ENCODE data around the gene COX4I2. TPM values are rescaled to one million over a fixed set of nuclear protein-coding genes. Genes with fewer than 3 reads are reported as not detected.

Gene COX4I2
- total and polyA plus RNA-seq, 2 donors (not counting 3 experiments of a cell fraction or from before 2014, with no cell fraction given) = not detected

DNA sequence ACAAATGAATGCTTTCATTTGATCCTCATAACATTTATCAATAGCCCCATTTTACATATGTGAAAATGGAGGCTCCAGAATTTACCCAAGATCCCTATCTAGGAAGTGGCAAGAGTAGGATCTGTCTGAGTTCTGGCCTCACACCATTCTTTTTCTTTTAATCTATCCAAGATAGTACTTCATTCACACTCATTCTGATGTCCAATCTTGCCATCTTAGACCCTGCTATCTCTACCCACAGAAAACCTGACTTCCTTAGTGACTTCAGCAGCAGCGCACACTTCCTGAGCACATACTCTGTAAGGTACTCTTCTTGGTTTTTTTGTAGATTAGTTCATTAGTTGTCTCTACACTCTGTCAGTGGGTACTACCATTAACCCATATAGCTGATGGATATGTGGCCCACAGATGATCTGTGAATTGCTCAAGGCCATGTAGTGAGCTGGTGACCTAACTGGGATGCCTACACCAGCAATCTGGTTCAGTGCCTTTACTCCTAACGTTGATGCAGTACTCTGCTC lies 36.3 kb downstream of the COX4I2 start:
- H3K4me2 ChIP-seq (ENCODE audit: insufficient read depth, low read length) = peak overlapping the region; percentile 30
- DNase-seq (ENCODE audit: low read depth, low spot score) (no peak), FAIRE-seq (no peak)
- peak overlapping the region; percentile 93 for H3K27ac ChIP-seq (ENCODE audit: insufficient read depth, low read depth, low read length)
- no peaks in the 10 kb centered on the region for H3K9me1 ChIP-seq (replicated peaks; ENCODE audit: control insufficient read depth, extremely low read depth, insufficient read depth, low read length)
- dilution Hi-C loops (cut with MboI; ENCODE audit: extremely low pct_ligation_motif_present, low sequenced_read_pairs) = no loop called here
- no peaks in the 10 kb centered on the region for H4K20me1 ChIP-seq (replicated peaks; ENCODE audit: control insufficient read depth, extremely low read depth, insufficient read depth, low read length)
- TF ChIP-seq FOS (IDR thresholded peaks at IDR 0.05; ENCODE audit: borderline replicate concordance, insufficient read depth, low read length) (no peak), GATA2 (IDR thresholded peaks at IDR 0.05; ENCODE audit: insufficient read depth, insufficient read length, low read depth, low read length) (peak; percentile 53), JUN (IDR thresholded peaks at IDR 0.05; ENCODE audit: borderline replicate concordance, insufficient read depth, insufficient read length, low read depth) (no peak)
- TF ChIP-seq, protein P1, sequence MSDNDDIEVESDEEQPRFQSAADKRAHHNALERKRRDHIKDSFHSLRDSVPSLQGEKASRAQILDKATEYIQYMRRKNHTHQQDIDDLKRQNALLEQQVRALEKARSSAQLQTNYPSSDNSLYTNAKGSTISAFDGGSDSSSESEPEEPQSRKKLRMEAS (IDR thresholded peaks at IDR 0.05; ENCODE audit: insufficient read depth, insufficient read length) = no peak
- H3K9ac ChIP-seq (replicated peaks; ENCODE audit: extremely low read depth, insufficient read depth, low read length) = peak overlapping the region; percentile 36
- ChIA-PET CTCF (interaction anchor here (1.4 to 6.2 kb wide), 7 partner anchors 10 to 111 kb away, joined by 6 to 97 read pairs (median 12); partner anchors contain the start of gene BCL2L1), POLR2A (interaction anchor here (1.1 to 1.7 kb wide), 3 partner anchors 25 to 49 kb away, joined by 3 to 5 read pairs (median 4); partner anchors contain the start of gene BCL2L1)
- no peak overlapping the region for H3K4me3 ChIP-seq (replicated peaks in 1 of 3; ENCODE audit: insufficient read depth in 1 of 3, low read depth in 1 of 3, low read length in 3 of 3)
- H3K36me3 ChIP-seq (ENCODE audit: control insufficient read depth in 2 of 2, extremely low read depth in 1 of 2, insufficient read depth in 2 of 2, low read length in 2 of 2) = peaks cover 4 to 16% of the 10 kb centered on the region in 2 experiments
- peaks cover 70% of the 10 kb centered on the region for H3K79me2 ChIP-seq (ENCODE audit: control insufficient read depth, insufficient read depth, low read length)
- BruUV-seq (replicated peaks) = no TSS peak
- H3K4me1 ChIP-seq (ENCODE audit: control insufficient read depth, extremely low read depth, insufficient read depth, low read length) = peaks cover 54% of the 10 kb centered on the region
- H3K9me3 ChIP-seq (replicated peaks; ENCODE audit: control insufficient read depth, insufficient read depth, low read length) = no peaks in the 10 kb centered on the region
- H3K27me3 ChIP-seq (ENCODE audit: control insufficient read depth in 2 of 2, insufficient read depth in 2 of 2, low read length in 2 of 2) = no peaks in the 10 kb centered on the region
- H2AFZ ChIP-seq (ENCODE audit: low read depth, low read length) = no peak overlapping the region
- intact Hi-C loops (cut with micrococcal nuclease) = loop anchor here (2.0 kb wide), 1 partner anchor 69 kb away; the partner anchor contains the start of gene ID1
